ENCODE data around the gene PPP1R26.

- TF ChIP-seq CTCF (IDR thresholded peaks at IDR 0.05) (no peak), POLR2A (IDR thresholded peaks at IDR 0.05) (no peak), EP300 (IDR thresholded peaks at IDR 0.05) (no peak)
Measured at GRCh38 chr9:135520916-135521607, 41.5 kb downstream of the PPP1R26 start, which contains the start of gene LCN1.

Data from tibial nerve (tissue), 4 donors.